ENCODE measurements around the gene AMZ2.

The AMZ2 gene

GRCh38 chr17:68304706-68305105 lies 56.9 kb downstream of the AMZ2 start:
- Histone ChIP-seq H3K27me3 (replicated peaks; ENCODE audit: control insufficient read depth, insufficient read depth, low read length) (no peaks in the 10 kb centered on the region), H3K36me3 (ENCODE audit: control insufficient read depth, insufficient read depth, low read length) (no peaks in the 10 kb centered on the region), H3K4me3 (replicated peaks; ENCODE audit: low read depth, low read length) (no peak overlapping the region)
- TF ChIP-seq CTCF (IDR thresholded peaks at IDR 0.05; ENCODE audit: insufficient read depth, low read length, poor library complexity, severe bottlenecking): no peak
- DNase-seq (ENCODE audit: extremely low read depth, insufficient read length): no peak

- no peak for DNase-seq (ENCODE audit: extremely low read depth, insufficient read length)
- Histone ChIP-seq H3K27me3 (replicated peaks; ENCODE audit: control insufficient read depth, insufficient read depth, low read length) (no peaks in the 10 kb centered on the region), H3K4me3 (replicated peaks; ENCODE audit: low read depth, low read length) (no peak overlapping the region), H3K36me3 (ENCODE audit: control insufficient read depth, insufficient read depth, low read length) (no peaks in the 10 kb centered on the region)
- TF ChIP-seq CTCF (IDR thresholded peaks at IDR 0.05; ENCODE audit: insufficient read depth, low read length, poor library complexity, severe bottlenecking): no peak
Observed at GRCh38 chr17:68305142-68305541, 57.3 kb downstream of the AMZ2 start.
